NCI-H187 treated with DMSO at 0.1 percent for 48 hours (cell line): ENCODE results near the gene MYOM1.

Source experiments
- DNase-seq: peaks from one replicate; lab custom pipeline; 2025; lab: John Stamatoyannopoulos, UW

The MYOM1 gene

DNA sequence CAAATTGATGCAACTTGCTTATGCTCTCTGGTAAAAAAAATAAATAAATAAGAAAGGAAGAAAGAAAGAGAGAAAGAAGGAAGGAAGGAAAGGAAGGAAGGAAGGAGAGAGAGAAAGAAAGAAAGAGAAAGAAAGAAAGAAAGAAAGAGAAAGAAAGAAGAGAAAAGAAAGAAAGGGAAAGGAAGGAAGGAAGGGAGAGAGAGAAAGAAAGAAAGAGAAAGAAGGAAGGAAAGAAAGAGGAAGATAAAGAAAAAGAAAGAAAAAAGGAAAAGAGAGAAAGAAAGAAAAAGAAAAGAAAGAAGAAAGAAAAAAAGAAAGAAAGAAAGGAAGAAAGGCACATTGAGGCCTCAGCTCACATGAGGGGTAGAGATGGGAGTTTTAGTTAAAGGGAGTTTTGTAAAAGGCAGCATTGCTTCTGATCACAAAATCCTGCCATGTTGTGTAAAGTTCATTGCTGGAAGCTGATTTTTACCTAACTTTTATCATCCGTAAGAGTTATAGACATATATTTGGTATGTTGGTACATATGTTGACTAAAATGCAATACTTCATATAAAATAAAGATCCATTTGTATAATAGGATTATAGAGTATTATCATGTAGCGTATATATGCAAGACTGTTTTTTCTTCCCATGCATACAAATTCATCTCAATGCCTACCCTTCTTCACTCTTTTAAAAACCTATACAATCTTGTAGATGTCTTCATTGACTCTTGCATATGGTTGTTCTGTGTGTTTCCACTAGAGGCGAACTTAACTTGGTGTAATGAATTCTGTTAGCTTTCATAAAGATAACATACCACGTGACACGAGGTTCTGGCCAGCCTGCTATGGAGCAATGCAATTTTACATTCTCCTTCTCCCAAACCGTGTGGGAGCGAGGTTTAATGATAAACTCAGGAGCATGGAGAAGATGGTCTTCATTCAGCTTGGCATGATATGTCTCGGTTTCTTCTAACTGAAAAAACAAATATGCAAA lies 32.8 kb downstream of the MYOM1 start:
- DNase-seq: no peak

DNA sequence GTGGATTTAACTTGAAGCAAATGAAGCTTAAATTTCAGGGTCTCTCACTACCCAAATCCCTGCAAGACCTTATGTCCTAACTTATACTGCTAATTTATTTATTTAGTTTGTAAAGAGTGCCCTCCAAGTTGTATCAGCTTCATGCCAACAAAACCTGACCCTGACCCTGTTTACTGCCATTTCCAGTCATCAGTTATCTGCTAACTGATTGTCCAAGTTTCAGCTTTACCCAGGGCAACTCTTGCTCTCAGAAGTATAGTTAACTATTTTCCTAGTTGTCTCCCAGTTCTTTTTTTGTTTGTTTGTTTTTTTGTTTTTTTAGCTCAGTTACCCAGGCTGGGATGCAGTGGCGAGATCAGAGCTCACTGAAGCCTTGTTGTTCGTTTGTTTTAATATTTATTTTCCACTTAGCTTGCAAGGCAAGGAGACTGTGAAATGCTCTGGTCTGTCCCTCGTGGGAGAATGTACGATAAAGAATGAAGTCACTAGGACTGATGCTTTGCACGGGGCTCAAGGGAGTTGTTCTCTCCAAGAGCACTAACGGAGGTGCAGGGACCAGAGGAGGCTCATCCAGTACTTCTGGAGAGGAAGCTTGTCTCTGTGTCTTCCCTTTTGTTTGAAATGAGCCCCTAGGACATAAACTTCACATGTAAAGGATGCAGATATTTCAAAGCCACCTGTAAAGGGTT lies 35.3 kb downstream of the MYOM1 start:
- DNase-seq: no peak

DNA sequence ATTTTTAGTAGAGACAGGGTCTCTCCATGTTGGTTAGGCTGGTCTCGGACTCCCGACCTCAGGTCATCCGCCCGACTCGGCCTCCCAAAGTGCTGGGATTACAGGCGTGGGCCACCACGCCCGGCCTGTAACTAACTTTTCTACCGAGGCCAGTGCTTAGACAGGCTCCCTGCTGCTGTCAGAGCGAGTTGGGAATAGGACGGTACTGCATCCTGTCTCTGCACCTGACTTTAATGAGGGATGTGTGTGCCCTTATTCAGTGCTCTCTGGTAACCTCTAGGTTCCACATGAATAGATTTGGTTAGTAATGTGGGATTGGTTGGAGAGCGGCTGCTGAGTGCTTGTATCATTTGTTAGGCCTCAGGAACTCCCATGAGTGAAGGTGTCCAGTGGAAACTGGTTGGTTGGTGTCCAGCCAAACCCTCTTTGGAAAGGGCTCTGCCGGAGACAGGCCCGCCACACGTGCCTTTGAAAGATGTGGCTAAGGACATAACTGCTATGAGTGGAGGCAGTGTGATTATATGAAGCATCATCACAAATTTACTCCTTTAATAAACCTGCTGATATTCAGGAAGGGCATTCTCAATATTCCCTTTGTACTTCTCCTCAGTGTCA lies 36.6 kb downstream of the MYOM1 start:
- no peak for DNase-seq

DNA sequence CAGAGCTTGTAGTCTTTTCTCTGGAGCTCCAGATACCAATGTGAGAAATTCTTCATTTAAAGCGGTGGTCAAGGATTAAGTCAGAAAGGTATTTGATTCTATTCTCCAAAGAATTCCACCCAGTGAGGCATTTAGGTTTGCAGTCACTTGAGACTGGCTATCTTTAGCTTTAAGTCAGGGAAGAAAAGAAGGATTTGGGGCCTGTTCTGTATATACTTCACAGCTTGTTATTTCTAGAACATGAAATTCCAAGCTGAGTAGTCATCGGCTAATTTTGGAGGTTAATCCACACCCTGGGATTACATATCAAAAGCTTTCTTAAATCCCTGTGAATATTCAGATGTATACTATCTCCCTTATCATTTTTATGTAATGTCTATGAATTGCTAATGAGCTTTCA lies 39.4 kb downstream of the MYOM1 start:
- no peak for DNase-seq

DNA sequence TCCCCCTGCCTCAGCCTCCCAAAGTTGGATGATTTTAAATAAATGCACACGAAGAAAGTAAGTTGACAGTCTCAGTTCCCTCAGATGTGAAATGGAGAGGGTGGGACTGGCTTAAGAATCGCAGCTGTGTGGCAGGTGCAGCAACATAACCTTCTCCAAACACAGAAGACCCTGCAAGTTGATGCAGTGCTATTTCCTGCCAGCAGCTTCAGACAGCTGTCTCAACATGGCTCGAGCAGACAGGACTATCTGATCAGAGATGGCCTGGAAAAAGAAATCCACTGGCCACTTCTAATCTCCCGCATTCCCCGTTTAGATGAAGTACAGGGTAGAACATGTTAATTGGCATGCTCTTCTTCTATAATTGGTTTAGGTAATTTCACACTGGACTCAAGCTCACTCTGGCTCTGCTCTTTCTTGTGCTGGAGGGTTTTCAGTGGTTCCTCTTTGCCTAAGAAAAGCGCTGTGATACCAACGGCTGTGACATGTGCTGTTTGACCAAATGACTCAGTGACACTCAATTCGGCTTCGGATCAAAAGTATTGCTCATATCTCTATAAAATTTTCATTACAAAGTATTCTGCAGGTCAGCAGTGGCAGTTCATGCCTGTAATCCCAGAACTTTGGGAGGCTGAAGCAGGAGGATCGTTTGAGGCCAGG lies 40.2 kb downstream of the MYOM1 start:
- DNase-seq: no peak

DNA sequence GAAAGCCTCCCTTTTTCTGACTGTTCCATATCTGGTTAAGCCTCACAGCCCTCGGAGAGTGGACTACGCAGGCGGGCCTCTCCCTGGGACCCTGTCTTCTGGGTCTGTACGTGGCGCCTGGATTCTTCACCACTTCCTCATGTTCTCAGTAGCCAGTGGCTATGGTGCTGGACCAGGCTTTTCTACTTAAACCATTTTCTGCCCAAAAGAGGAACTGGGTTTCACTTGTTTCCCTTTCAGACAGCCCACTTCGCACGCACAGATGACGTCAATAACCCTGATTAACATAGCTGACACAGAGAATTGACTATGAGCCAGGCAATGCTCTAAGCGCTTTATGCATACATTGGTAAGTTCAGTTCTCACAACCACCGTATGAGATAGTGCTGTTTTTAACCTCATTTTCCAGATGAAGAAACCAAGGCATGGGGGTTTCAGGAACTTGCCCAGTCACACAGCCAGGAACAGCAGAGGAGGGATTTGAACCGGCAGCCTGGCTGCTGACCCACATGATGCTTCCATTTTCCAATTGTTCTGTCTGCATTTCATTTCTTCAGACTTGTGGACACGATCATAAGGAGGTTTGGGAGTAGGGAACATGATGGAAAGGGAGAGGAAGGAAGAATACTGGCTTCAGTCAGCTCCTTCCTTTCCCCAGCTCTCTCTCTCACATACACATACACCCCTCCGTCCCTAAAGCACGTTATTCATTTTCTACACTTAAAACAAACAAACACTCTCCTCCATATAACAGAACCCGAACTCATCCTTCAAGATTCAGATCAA lies 41.7 kb downstream of the MYOM1 start:
- DNase-seq: no peak

DNA sequence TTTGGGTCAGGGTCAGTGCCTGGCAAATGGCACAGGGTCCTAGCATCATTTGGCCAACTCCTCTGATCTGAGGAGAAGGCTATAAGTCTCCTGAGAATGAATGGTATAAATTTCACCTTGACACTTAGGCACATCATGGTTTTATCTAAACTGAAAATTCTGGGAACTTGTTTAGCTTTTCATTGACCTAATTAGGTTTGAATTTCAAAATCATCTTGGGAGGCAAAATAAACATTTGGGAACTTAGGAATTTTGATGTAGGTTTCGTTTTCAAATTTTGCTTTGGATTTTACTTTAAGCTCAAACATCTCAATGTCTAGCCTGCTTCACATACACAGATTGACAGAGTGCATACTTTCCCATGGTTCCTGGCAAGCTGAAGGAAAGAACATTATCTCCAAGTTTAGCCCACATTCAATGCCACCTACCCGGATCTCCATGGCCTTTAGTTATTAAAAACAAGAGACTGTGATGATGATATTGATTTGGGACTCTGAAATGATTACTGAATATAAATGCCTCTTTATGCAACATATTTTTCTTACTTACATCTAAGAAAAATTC lies 44.5 kb downstream of the MYOM1 start:
- DNase-seq: no peak

DNA sequence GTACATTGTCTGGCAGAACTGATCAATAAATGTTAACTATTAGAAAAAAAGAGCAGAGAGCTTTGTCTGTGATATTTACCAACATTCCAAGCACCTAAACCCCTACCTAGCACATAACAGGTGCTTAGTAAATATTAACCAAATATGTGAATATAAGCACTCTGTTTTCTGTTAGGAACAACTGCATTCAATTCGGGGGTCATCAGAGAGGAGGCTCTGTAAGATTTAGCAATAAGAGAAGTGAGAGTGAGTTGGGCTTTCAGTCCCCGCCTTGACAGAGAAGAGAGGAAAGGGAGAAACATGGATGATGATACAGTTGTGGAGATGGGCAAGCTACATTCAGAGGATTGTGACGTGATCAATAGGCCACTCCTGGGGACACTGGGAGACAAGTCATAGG lies 47.7 kb downstream of the MYOM1 start:
- DNase-seq: no peak

DNA sequence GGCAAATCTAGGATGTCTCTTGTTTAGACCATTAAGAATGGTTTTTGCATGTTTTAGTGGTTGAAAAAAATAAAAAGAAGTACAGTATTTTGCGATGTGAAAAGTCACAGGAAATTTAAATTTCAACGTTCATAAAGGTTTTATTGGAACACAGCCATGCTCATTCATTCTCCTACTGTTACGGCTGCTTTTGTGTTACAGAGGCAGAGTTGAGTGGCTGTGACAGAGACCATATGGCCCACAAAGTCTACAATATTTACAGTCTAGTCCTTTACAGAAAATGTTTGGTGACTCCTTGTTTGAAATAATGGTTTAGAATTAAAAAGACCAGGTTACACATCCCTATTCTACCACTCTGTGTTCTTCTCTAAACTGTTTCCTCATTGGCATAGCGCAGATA lies 48.1 kb downstream of the MYOM1 start:
- DNase-seq: no peak

DNA sequence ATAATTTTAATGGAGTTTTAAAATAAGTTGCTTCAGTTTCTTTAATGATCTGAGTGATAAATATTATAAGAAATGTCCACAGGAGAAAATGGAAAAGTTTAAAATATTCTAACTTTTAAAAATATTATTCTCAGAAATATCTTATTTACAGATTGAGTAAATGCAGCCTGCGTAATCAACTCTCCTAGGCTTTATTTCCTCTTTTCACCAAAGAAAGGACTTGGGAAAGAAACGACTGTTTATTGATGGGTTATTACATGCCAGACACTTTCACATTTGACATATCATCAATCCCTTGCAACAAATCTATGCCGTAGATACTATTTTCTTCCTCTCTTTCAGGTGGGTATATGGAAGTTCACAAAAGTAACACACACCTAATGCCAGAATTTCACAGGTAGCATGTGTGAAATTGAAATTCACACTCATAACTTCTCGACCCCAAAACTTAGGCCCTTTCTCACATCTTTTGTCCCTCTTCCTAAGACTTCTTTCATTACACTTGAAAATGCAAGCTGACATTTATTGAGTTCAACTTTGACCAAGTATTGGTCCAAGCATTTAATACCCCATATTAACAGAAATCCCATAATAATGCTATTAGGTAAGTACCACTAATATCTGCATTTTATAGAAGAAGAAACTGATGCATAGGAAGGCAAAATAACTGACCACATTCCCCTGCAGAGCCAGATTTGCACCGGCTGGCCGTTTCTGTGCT lies 49.2 kb downstream of the MYOM1 start:
- DNase-seq: no peak

DNA sequence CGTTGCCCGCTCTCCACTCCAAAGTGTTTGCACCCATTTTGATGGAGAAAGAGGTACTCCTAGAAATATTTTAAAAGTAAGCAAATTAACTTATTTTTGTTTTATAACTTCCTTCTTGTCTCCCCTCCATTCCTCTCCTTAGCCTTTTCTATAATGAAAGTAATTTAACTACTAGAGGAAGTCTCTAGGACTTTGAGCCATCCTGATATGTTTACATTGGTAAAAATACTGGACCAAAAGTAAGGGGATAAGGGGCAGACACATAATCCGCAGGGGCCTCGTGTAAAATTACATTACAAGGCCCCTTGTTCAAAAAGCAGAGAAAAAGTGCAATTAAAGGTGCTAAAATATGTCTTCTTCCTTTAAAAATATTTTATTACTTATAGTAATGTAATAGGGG lies 55.4 kb downstream of the MYOM1 start:
- DNase-seq: no peak

DNA sequence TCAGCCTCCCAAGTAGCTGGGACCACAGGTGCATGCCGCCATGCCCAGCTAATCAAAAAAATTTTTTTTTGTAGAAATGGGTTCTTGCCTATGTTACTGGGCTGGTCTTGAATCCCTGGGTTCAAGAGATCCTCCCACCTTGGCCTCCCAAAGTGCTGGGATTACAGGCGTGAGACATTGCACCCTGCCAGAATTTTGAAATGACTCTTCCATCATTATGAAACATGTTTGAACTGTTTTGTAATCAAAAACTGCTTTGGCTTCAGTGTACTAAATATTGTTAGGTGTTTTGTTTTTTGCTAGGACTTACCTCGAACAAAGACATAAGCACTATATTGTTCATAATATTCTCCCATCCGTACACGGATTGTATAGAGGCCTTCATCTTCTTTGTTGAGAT lies 55.8 kb downstream of the MYOM1 start:
- no peak for DNase-seq

DNA sequence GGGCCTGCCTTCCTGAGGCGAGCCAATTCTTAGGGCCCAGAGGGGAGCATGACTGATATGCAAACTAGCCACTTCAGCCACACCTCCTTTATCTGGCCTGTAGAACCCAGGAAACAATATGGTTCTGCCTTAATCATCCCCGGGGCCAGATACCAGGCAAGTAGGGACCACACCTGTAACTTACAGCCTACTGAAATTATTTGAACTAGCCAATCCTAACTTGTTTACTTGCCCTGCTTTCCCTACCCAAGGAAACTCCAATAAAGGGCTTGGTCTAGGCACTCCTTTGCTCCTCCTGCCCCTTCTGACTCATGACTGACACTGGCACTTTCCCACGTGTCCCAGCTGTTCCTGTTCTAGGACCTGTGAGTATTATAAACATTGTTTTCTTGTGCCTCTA lies 57.6 kb downstream of the MYOM1 start:
- no peak for DNase-seq

DNA sequence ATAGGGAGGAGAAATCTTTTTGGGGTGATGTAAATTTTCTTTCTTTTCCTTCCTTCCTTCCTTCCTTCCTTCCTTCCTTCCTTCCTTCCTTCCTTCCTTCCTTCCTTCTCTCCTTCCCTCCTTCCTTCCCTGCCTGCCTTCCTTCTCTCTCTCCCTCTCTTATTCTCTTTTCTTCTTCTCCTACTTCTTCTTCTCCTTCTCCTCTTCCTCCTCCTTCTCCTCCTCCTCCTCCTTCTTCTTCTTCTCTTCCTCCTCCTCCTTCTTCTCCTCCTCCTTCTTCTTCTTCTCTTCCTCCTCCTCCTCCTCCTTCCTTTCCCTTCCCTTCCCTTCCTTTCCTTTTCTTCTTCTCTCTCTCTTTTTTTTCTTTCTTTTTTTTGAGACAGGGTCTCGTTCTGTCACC lies 59.9 kb downstream of the MYOM1 start:
- no peak for DNase-seq

DNA sequence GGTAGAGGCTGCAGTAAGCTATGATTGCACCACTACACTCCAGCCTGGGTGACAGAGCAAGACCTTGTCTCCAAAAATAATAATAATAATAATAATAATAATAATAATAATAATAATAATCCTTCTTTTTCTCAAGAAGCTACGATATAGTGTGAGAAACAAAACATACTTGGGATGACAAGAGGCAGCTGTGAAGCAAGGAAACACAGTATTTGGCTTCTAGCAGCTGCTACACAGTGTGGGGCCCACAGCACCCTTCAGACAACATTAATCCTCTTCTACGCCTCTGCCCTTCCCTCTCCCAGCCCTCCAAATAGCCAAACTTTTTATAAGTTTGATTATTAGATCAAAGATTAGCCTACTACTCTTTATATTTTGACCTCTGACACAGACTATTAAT lies 62.2 kb downstream of the MYOM1 start:
- DNase-seq: no peak

DNA sequence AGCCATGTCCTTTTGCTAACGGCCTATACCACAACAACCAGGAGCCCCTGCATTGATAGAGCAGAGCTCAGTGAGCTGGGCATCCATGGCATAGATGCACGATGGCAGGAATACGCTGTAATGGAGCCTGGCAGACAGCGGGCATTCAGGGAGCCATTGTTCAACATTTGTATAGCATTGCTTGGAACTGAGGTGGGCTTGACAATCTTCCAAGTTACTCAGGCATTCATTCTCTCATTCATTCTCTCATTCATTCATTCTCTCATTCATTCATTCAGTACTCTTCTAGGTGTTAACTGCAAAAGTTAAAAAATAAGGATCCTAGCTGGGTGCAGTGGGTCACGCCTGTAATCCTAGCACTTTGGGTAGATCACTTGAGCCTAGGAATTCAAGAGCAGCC lies 62.7 kb downstream of the MYOM1 start:
- no peak for DNase-seq

DNA sequence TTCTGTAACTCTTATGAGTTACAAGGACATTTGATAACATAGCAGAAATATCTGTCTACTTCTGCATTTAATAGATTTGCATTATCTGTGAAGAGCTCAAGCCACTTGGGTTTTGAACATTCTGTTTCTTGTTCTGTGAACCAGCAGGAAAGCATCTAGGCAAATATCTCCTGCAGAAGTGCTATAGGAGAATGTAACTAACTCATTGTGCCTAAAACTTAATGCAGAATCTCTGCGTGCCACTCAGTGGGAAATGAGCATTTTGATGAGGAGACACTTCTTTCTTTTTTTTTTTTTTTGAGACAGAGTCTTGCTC lies 63.5 kb downstream of the MYOM1 start:
- DNase-seq: no peak

DNA sequence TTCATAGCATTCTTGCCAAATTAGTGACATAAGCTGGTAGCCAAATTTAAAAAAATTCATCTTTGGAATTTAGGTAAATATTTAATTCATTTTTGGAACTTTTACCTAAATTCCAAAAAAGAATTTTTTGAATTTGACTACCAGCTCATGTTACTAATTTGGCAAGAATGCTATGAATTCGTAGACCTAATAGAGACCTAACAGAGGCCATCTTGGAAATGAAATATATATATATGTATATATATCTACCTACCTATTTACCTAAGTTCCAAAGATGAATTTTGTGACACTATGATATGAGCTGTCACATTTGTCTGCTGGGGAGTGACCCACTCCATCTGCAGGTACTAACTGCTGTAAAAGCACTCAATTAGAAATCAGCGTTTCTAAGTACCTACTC lies 65.6 kb downstream of the MYOM1 start:
- DNase-seq: no peak

DNA sequence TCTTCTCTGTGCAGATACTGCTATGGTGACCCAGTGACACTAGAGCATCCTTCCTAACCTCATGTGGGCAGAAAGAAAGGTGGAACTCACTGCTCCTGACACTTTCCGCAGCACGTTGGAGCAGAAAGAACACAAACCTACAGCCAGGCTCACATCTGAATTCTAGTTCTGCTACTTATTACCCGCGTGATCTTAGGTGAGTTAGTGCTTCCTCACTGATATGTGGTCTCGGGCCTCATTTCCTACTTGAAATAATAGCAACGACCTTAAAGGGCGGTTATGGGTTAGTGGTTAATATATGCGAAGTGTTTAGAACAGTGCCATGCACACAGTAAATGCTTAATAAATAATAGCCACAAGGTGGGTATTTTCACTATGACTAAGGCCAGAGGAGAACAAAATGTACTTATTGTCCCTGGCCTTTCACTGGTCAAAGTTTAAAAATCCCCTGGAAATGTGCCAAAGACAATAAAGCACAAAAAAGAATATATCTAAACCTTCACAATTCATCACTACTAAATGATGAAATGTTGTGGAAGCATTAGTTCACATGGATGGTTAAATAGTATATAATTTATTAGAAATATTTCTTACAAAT lies 66.6 kb downstream of the MYOM1 start:
- DNase-seq: no peak

DNA sequence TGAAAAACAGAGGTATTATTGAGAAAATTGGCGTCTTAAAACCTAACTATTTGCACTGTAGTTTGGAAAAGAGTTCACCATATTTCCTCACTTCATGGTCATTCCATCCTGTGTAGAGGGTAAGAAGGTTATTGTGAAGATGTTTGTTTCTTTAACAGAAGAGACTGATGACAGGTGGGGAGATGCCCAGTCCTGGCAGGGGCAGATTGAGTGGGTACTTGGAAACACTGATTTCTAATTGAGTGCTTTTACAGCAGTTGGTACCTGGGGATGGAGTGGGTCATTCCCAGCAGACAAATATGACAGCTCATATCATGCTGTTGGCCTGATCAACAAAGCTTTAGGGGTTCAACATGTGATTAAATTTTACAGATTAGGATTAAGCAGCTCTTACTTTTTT lies 67.5 kb downstream of the MYOM1 start:
- no peak for DNase-seq
